Neural progenitor cell (in vitro differentiated cells): ENCODE results near the gene SLC7A9.

Source experiments
- CTCF ChIP-seq: fragments of 200-600 bp; sonication (generic); IDR thresholded peaks from 2 replicates; pipeline ENCODE4 v1.5.1; 2017; ENCODE audit warnings: antibody characterized with exemption, mild to moderate bottlenecking
- EZH2 ChIP-seq: fragments of 200-600 bp; sonication (generic); IDR thresholded peaks from 2 replicates; pipeline ENCODE4 v1.6.1; 2017; ENCODE audit warnings: antibody characterized with exemption, mild to moderate bottlenecking, moderate library complexity

GRCh38 chr19:32829345-32829896 lies 40.1 kb downstream of the SLC7A9 start:
- no peak for TF ChIP-seq CTCF
- TF ChIP-seq EZH2 = no peak
